Kidney (tissue), 14 donors: ENCODE data around the gene ZFTA. TPM values are rescaled to one million over a fixed set of nuclear protein-coding genes. Genes with fewer than 3 reads are reported as not detected.

Experiments
- DNase-seq, 5 donors: peaks; one replicate each; pipeline ENCODE4 v3.0.0-alpha.2; 2013 to 2020
- FAIRE-seq: peaks from 2 replicates; lab custom pipeline; 2012; peaks lifted over from hg19 to GRCh38; lab: Jason Lieb, UNC
- H3K27ac ChIP-seq, 2 donors: one replicate each; pipeline ENCODE4 v1.7.0; 2013; ENCODE audit warnings: low read depth in 2 of 2, low read length in 2 of 2, inconsistent platforms in 1 of 2
- H3K27me3 ChIP-seq: one replicate; pipeline ENCODE4 v1.7.1; 2013; ENCODE audit warnings: low read length, inconsistent platforms; ENCODE audit not compliant: control insufficient read depth, insufficient read depth
- H3K36me3 ChIP-seq, 3 donors: one replicate each; pipeline versions ENCODE4 v1.7.0 to v1.7.1; 2013; ENCODE audit warnings: low read length in 3 of 3, control low read depth in 1 of 3, inconsistent platforms in 1 of 3; ENCODE audit not compliant: insufficient read depth in 3 of 3, control insufficient read depth in 2 of 3
- H3K4me1 ChIP-seq, 3 donors: one replicate each; pipeline versions ENCODE4 v1.7.0 to v1.7.1; 2013; ENCODE audit warnings: low read length in 3 of 3, inconsistent platforms in 1 of 3, low read depth in 1 of 3; ENCODE audit not compliant: control insufficient read depth in 2 of 3, insufficient read depth in 2 of 3
- H3K4me3 ChIP-seq, 3 donors: one replicate each; pipeline versions ENCODE4 v1.7.0 to v1.8.1; 2013; ENCODE audit warnings: low read length in 3 of 3, control low read depth in 1 of 3, inconsistent platforms in 1 of 3
- H3K9ac ChIP-seq, 3 donors: one replicate each; pipeline versions ENCODE4 v1.7.0 to v1.7.1; 2013; ENCODE audit warnings: low read length in 3 of 3, control low read depth in 1 of 3, inconsistent platforms in 1 of 3
- H3K9me3 ChIP-seq, 3 donors: one replicate each; pipeline versions ENCODE4 v1.7.0 to v1.7.1; 2013; ENCODE audit warnings: low read length in 3 of 3, control low read depth in 1 of 3, inconsistent platforms in 1 of 3; ENCODE audit not compliant: control insufficient read depth in 2 of 3, insufficient read depth in 1 of 3
- intact Hi-C: fragments of 100-400 bp; cut with DNase I; formaldehyde crosslinking; loops from one replicate; pipeline ENCODE4 v1.11.1; 2022
- polyA plus RNA-seq: library from polyadenylated mRNA; stranded (reverse); fragments of 350-450 nt; fragmentation: Illumina TruSeq; extraction: RNeasy Lipid Tissue Mini Kit (QIAGEN cat#74804); gene quantifications from one replicate; pipeline ENCODE4 v1.2.3, GENCODE V29; 2014; ENCODE audit warnings: low read depth, low replicate concordance; ENCODE audit not compliant: insufficient read depth
- total RNA-seq: library from RNA; stranded (reverse); fragmentation: NEBNext Ultra II Directional; extraction: Animal tissue kit (Norgen Biotek cat#: 25700); gene quantifications from one replicate; pipeline ENCODE4 v1.2.1, GENCODE V29; 2021
- TF ChIP-seq, protein P1 (sequence below): IDR thresholded peaks from 3 replicates; pipeline ENCODE4 v1.5.1; 2012; ENCODE audit warnings: mild to moderate bottlenecking, moderate library complexity, borderline replicate concordance; ENCODE audit not compliant: insufficient read depth; ENCODE audit errors: extremely low read depth
- donor health status: control.
- donor health status: control.
- donor health status: control.
- donor health status: control.
- donor health status: control.
- donor health status: DM: yes; HTN: yes; CAD: no.
- donor health status: Normal renal cell carcinoma (clear cell type).

The ZFTA gene
- total and polyA plus RNA-seq, 2 donors from 2014 or later, result 10.8 to 14.4 TPM

DNA sequence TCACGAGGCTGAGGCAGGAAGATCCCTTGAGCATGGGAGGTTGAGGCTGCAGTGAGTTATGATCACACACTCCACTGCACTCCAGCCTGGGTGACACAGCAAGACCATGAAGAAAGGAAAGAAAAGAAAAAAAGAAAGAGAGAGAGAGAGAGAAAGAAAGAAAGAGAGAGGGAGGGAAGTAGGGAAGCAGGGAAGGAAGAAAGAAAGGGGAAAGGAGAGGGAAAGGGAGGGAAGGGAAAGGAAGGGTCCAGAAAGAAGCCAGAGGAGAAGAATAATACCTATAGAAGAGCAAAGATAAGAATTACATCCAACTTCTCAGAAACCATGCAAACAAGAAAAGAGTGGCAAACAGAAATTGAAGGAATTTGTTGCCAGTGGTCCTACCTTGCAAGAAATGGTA, 17.2 kb upstream of the ZFTA start:
- H3K27ac ChIP-seq, result no peak overlapping the region
- H3K27me3 ChIP-seq, result no peaks in the 10 kb centered on the region
- H3K36me3 ChIP-seq, result no peaks in the 10 kb centered on the region
- no peak overlapping the region for H3K4me3 ChIP-seq
- H3K4me1 ChIP-seq, result no peaks in the 10 kb centered on the region
- TF ChIP-seq, protein P1, sequence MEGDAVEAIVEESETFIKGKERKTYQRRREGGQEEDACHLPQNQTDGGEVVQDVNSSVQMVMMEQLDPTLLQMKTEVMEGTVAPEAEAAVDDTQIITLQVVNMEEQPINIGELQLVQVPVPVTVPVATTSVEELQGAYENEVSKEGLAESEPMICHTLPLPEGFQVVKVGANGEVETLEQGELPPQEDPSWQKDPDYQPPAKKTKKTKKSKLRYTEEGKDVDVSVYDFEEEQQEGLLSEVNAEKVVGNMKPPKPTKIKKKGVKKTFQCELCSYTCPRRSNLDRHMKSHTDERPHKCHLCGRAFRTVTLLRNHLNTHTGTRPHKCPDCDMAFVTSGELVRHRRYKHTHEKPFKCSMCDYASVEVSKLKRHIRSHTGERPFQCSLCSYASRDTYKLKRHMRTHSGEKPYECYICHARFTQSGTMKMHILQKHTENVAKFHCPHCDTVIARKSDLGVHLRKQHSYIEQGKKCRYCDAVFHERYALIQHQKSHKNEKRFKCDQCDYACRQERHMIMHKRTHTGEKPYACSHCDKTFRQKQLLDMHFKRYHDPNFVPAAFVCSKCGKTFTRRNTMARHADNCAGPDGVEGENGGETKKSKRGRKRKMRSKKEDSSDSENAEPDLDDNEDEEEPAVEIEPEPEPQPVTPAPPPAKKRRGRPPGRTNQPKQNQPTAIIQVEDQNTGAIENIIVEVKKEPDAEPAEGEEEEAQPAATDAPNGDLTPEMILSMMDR, result no peak
- FAIRE-seq (no peak), DNase-seq (no peak)
- intact Hi-C loops, result no loop called here
- no peak overlapping the region for H3K9ac ChIP-seq
- no peaks in the 10 kb centered on the region for H3K9me3 ChIP-seq

DNA sequence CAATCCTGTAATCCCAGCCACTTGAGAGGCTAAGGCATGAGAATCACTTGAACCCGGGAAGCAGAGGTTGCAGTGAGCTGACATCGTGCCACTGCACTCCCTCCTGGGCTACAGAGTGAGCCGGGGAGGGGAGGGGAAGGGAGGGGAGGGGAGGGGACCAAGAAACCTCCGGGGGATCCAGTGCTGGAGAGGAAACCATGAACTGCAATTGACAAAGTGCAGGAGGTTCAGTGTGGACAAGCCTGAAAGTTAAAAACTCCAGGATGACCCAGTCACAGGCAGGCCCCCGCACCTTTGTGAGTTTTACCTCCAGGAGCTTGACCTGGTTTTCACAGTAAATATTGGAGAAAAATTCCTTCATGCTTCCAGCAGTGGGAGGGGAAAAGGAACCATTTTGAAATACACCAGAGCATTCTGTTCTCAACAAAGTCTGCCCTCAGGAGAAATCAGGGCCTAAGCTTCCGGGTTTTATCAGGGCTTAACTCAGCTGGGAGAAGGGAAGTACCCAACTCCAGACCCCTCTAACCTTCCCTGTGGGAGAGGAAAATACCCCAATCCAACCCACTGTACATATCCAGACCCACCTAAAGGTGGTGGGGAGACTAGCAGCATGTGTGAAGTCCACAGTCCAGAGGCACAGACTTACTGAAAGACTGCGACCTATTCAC, 15.5 kb upstream of the ZFTA start:
- H3K4me3 ChIP-seq, result no peak overlapping the region
- peaks cover 0 to 2% (median 0%) of the 10 kb centered on the region in 3 donors for H3K4me1 ChIP-seq
- H3K27ac ChIP-seq, result no peak overlapping the region
- intact Hi-C loops, result no loop called here
- FAIRE-seq (no peak), DNase-seq (peak in 2 of 5 donors; percentile 24 to 27)
- no peaks in the 10 kb centered on the region for H3K9me3 ChIP-seq
- H3K27me3 ChIP-seq, result no peaks in the 10 kb centered on the region
- H3K36me3 ChIP-seq, result no peaks in the 10 kb centered on the region
- TF ChIP-seq, protein P1, result no peak
- no peak overlapping the region for H3K9ac ChIP-seq

DNA sequence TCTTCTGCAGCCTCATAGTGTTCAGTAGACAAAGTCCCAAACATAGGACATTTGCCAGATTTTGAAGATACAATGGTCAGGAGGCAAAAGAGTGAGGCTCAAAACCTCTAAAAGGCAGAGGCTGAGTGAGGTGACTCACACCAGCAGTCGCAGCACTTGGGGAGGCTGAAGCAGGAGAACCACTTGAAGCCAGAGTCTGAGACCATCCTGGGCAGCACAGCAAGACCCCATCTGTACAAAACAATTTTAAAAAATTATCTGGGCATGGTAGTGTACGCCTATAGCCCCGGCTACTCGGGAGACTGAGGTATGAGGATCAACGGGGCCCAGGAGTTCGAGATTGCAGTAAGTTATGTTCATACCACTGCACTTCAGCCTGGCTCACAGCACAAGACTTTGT, 14.2 kb upstream of the ZFTA start:
- peaks cover 0 to 2% (median 0%) of the 10 kb centered on the region in 3 donors for H3K4me1 ChIP-seq
- no peaks in the 10 kb centered on the region for H3K27me3 ChIP-seq
- H3K27ac ChIP-seq, result no peak overlapping the region
- H3K36me3 ChIP-seq, result no peaks in the 10 kb centered on the region
- H3K4me3 ChIP-seq, result no peak overlapping the region
- intact Hi-C loops, result no loop called here
- no peaks in the 10 kb centered on the region for H3K9me3 ChIP-seq
- no peak for DNase-seq
- TF ChIP-seq, protein P1, result no peak
- FAIRE-seq, result no peak
- H3K9ac ChIP-seq, result no peak overlapping the region

DNA sequence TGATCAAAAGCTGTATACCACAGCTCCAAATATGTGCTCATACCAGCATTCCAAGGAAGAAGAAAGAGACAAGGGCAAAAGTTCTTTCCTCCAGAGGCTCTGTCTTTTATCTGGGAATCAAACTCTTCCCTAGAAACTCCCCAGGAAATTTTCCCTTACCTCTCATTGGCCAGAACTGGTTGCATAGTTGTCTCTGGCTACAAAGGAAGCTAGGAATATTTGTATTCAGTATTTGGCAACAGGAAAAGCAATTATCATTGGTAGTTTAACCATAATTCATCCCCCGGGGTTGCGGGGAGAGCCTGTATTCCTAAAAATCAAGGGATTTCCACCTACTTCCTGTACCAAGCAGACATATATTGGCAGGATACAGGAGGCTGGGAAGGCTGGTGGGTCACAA, 10.5 kb upstream of the ZFTA start:
- Histone ChIP-seq H3K27ac (no peak overlapping the region), H3K4me3 (no peak overlapping the region), H3K9me3 (no peaks in the 10 kb centered on the region), H3K4me1 (peaks cover 0 to 2% (median 0%) of the 10 kb centered on the region in 3 donors), H3K9ac (no peak overlapping the region), H3K27me3 (no peaks in the 10 kb centered on the region), H3K36me3 (no peaks in the 10 kb centered on the region)
- TF ChIP-seq, protein P1, result no peak
- DNase-seq (peak in 2 of 5 donors; percentile 20 to 36), FAIRE-seq (no peak)
- intact Hi-C loops, result no loop called here
